Breast epithelium (tissue), 4 donors: ENCODE data around the gene INPP5F. TPM values are rescaled to one million over a fixed set of nuclear protein-coding genes. Genes with fewer than 3 reads are reported as not detected.

Experiments
- DNase-seq, 2 donors: peaks; one replicate each; pipeline ENCODE4 v3.0.0-alpha.2; 2019; ENCODE audit warnings: low spot score in 2 of 2
- H3K27ac ChIP-seq, 2 donors: fragments of 200-600 bp; sonication (generic) in 1 of 2; one replicate each; pipeline ENCODE4 v1.5.1; 2016 to 2019; ENCODE audit warnings: mild to moderate bottlenecking in 1 of 2
- H3K27me3 ChIP-seq, 2 donors: fragments of 200-600 bp; sonication (generic) in 1 of 2; one replicate each; pipeline versions ENCODE4 v1.5.1 to v1.6.0; 2017 to 2019; ENCODE audit warnings: control low read depth in 1 of 2, mild to moderate bottlenecking in 1 of 2
- H3K36me3 ChIP-seq: fragments of 200-600 bp; one replicate; pipeline ENCODE4 v1.5.1; 2019
- H3K4me1 ChIP-seq, 2 donors: fragments of 200-600 bp; sonication (generic); one replicate each; pipeline ENCODE4 v1.5.1; 2016 to 2019; ENCODE audit warnings: control low read depth in 1 of 2
- H3K4me3 ChIP-seq, 3 donors: fragments of 200-600 bp; sonication (generic); 1 replicate in 2 of 3; 2 replicates in 1 of 3; pipeline ENCODE4 v1.5.1; 2016 to 2019; ENCODE audit warnings: mild to moderate bottlenecking in 3 of 3, moderate library complexity in 2 of 3
- H3K9me3 ChIP-seq, 2 donors: fragments of 200-600 bp; sonication (generic) in 1 of 2; one replicate each; pipeline ENCODE4 v1.5.1; 2016 to 2019; ENCODE audit warnings: control low read depth in 1 of 2
- POLR2A ChIP-seq: fragments of 450-650 bp; IDR thresholded peaks from one replicate; pipeline ENCODE4 v1.6.1; 2016; ENCODE audit warnings: antibody characterized with exemption, mild to moderate bottlenecking, moderate library complexity
- POLR2AphosphoS5 ChIP-seq, 3 donors: sonication (generic); formaldehyde crosslinking; IDR thresholded peaks; one replicate each; pipeline ENCODE4 v1.6.1; 2017; ENCODE audit warnings: antibody characterized with exemption in 3 of 3
- intact Hi-C: fragments of 100-400 bp; cut with DNase I; formaldehyde crosslinking; loops from one replicate; pipeline ENCODE4 v1.15.1; 2023; ENCODE audit warnings: low total_unique reads
- total RNA-seq, 3 donors: library from RNA; depleted of rRNA; stranded (reverse); fragments of >200 nt; gene quantifications; one replicate each; pipeline ENCODE4 v1.1.0, GENCODE V29; 2016
- TF ChIP-seq, protein P1 (sequence below), 3 donors: fragments of 450-650 bp; IDR thresholded peaks; one replicate each; pipeline ENCODE4 v1.5.1; 2016 to 2017; ENCODE audit warnings: antibody characterized with exemption in 3 of 3, mild to moderate bottlenecking in 3 of 3, moderate library complexity in 3 of 3

The INPP5F gene
- total RNA-seq, 3 donors from 2014 or later: 13.1 to 15.1 (median 14.6) TPM

- Histone ChIP-seq H3K36me3 (no peaks in the 10 kb centered on the region), H3K27ac (no peak overlapping the region), H3K4me3 (no peak overlapping the region), H3K4me1 (no peaks in the 10 kb centered on the region), H3K9me3 (no peaks in the 10 kb centered on the region), H3K27me3 (no peaks in the 10 kb centered on the region)
- no peak for DNase-seq
- intact Hi-C loops: no loop called here
- TF ChIP-seq, protein P1, sequence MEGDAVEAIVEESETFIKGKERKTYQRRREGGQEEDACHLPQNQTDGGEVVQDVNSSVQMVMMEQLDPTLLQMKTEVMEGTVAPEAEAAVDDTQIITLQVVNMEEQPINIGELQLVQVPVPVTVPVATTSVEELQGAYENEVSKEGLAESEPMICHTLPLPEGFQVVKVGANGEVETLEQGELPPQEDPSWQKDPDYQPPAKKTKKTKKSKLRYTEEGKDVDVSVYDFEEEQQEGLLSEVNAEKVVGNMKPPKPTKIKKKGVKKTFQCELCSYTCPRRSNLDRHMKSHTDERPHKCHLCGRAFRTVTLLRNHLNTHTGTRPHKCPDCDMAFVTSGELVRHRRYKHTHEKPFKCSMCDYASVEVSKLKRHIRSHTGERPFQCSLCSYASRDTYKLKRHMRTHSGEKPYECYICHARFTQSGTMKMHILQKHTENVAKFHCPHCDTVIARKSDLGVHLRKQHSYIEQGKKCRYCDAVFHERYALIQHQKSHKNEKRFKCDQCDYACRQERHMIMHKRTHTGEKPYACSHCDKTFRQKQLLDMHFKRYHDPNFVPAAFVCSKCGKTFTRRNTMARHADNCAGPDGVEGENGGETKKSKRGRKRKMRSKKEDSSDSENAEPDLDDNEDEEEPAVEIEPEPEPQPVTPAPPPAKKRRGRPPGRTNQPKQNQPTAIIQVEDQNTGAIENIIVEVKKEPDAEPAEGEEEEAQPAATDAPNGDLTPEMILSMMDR (IDR thresholded peaks at IDR 0.05): no peak
- TF ChIP-seq POLR2A: no peak
- TF ChIP-seq POLR2AphosphoS5 (IDR thresholded peaks at IDR 0.05): no peak
Observed at GRCh38 chr10:119713744-119714483, 11.9 kb upstream of the INPP5F start.

- H3K27ac ChIP-seq: no peak overlapping the region
- no peak for DNase-seq
- TF ChIP-seq POLR2A: no peak
- TF ChIP-seq, protein P1 (IDR thresholded peaks at IDR 0.05): no peak
- no peak for TF ChIP-seq POLR2AphosphoS5 (IDR thresholded peaks at IDR 0.05)
- H3K4me1 ChIP-seq: no peaks in the 10 kb centered on the region
- no peaks in the 10 kb centered on the region for H3K36me3 ChIP-seq
- H3K27me3 ChIP-seq: no peaks in the 10 kb centered on the region
- H3K9me3 ChIP-seq: no peaks in the 10 kb centered on the region
- intact Hi-C loops: no loop called here
- no peak overlapping the region for H3K4me3 ChIP-seq
Observed at GRCh38 chr10:119714484-119714816, 11.4 kb upstream of the INPP5F start.

- DNase-seq: no peak
- Histone ChIP-seq H3K4me3 (no peak overlapping the region), H3K4me1 (no peaks in the 10 kb centered on the region), H3K36me3 (no peaks in the 10 kb centered on the region), H3K27ac (peak overlapping the region in 1 of 2 donors; percentile 69), H3K9me3 (no peaks in the 10 kb centered on the region), H3K27me3 (no peaks in the 10 kb centered on the region)
- intact Hi-C loops: no loop called here
- TF ChIP-seq POLR2AphosphoS5 (IDR thresholded peaks at IDR 0.05) (no peak), POLR2A (no peak)
- TF ChIP-seq, protein P1 (IDR thresholded peaks at IDR 0.05): no peak
Observed at GRCh38 chr10:119715628-119716505, 10.0 kb upstream of the INPP5F start.

GRCh38 chr10:119723161-119723560 lies 2.7 kb upstream of the INPP5F start:
- Histone ChIP-seq H3K4me1 (no peaks in the 10 kb centered on the region), H3K9me3 (no peaks in the 10 kb centered on the region), H3K4me3 (no peak overlapping the region), H3K36me3 (no peaks in the 10 kb centered on the region), H3K27ac (no peak overlapping the region), H3K27me3 (no peaks in the 10 kb centered on the region)
- intact Hi-C loops: no loop called here
- DNase-seq: no peak
- TF ChIP-seq, protein P1 (IDR thresholded peaks at IDR 0.05): no peak
- no peak for TF ChIP-seq POLR2AphosphoS5 (IDR thresholded peaks at IDR 0.05)
- no peak for TF ChIP-seq POLR2A

DNA sequence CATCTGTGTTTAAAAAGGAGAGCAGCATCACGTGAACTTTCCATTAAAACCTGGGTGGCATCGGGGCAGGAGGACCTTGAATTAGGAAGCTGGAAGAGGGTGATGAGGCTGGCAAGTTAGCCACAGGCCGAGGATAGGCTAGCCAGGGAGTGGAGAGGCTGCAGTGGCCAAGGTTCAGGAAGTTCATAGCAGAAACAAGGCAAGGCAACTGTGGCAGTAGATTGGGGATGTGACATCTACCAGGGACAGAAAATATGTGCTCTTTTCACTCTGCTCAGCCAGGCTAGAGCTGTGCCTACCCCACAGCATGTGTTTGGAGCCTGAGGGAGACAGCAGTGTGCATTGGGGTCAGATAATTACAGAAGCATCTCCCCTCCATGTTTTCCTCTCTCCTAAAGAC lies 2.2 kb upstream of the INPP5F start:
- DNase-seq: no peak
- TF ChIP-seq POLR2A (no peak), POLR2AphosphoS5 (IDR thresholded peaks at IDR 0.05) (no peak)
- TF ChIP-seq, protein P1 (IDR thresholded peaks at IDR 0.05): no peak
- H3K36me3 ChIP-seq: no peaks in the 10 kb centered on the region
- H3K4me1 ChIP-seq: no peaks in the 10 kb centered on the region
- H3K4me3 ChIP-seq: no peak overlapping the region
- no peaks in the 10 kb centered on the region for H3K9me3 ChIP-seq
- no peak overlapping the region for H3K27ac ChIP-seq
- no peaks in the 10 kb centered on the region for H3K27me3 ChIP-seq
- intact Hi-C loops: no loop called here
